GM19468 (cell line): ENCODE results near the gene CCDC142.
A peak's percentile ranks its signal among the peaks of the same experiment; 100 is the strongest.
"Not testable (repeated sequence)": the region's sequence is repeated elsewhere in the genome, so short reads cannot be mapped to it uniquely, and the experiment has no call there.

Experiments used
- ATAC-seq: cut with Tn5 transposase; IDR thresholded peaks from one replicate; pipeline ENCODE4 v1.9.1; 2021; ENCODE audit warnings: mild to moderate bottlenecking, moderate library complexity, moderate number of reproducible peaks; ENCODE audit not compliant: unreplicated experiment; ENCODE audit errors: extremely low read depth

CCDC142 gene

DNA sequence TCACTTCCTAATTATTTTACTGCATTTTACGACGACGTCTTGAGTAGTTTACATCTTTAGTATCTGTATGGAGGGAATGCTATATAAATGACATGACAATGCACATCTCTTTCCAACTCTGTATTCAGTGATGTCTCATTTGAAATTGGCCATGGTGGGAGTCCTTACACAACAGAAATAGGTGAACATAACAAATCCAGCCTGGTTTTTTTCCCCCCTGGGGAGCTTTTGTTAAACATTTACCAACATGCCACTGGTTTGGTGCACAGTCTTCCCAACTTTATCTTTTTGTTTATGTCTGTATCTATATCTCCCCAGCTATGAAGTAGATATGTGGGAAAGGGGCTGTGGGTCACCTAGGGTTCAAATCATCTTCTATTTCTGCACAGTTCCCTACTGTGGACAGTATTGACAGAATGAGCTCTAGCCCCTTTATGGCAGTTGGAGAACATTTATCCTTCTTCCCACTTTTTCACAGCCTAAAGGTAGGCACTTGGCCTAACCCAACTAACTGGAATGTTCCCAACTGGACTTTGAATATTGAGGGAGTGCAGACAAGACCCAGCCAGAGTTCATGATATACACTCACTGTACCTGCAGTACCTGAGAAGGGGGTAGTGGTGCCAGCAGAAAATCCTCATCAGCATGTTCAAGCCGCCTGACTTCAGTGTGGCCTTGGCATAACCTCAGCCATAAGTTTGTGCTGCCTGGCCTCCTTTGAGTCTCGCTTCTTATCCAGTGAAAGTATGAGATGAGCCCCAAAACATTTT is 35.4 kb downstream of the CCDC142 start:
- ATAC-seq: no peak

- no peak for ATAC-seq
Observed at GRCh38 chr2:74444498-74445318, 38.1 kb downstream of the CCDC142 start.

GRCh38 chr2:74442483-74443297 is 40.1 kb downstream of the CCDC142 start:
- not testable (repeated sequence) for ATAC-seq

- no peak for ATAC-seq
Observed at GRCh38 chr2:74441690-74442482, 40.9 kb downstream of the CCDC142 start, which contains the start of gene RTKN. Gene RTKN (minus strand): TSS chr2:74441937. CDS start chr2:74441816, 121 bp downstream.

DNA sequence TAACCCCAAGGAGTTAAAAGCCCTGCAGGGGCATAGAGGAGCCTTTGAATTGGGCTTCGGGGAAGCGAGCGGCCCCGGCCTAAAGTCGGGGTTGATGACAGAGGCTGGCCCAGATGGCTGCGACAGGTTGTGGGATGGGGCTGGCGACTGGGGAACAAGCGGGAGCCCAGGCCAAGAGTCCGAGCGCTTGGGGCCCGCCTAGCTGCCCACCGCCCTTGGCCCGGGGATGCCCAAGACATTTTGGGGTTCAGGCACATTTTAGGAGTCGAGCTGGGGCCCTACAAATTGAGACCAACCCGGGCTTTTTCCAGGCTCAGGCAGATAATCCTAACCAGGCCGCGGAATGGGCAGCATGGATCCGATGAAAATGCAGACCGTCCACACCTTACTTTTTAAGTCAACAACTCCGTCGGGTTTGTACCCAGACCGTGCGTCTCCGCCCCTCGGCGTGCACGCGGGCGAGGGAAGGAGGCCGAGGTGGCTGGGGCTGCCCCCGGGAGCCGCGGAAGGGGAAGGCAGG is 41.6 kb downstream of the CCDC142 start:
- no peak for ATAC-seq

GRCh38 chr2:74440378-74441169 is 42.2 kb downstream of the CCDC142 start:
- peak; percentile 76 for ATAC-seq

DNA sequence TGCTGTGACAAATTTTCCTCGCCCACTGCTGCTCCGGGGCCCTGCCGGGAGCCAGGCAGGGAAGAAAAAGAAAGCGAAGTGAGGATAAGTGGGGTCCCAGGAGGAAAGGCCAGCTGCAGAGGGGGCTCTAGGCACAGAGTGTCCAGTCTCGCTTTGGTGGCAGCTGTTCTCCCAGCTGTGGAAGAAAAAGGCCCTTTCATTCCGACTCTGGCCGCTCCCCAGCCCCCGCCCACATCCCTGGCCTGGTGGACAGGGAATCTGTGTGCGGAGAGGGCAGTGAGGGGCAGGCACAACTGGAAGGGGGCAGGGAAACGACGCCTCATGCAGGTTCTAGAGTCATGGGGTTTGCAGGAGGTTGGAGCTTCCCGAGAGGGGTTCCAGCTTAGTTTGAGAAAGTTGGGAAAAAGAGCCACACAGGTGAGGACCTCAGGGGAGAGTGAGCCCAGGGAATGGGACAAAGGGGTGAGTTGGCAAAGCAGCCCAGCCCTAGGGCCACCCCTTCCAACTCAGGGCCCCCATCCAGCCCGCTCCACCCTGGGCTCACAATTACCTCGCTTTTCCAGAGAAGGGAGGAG is 42.9 kb downstream of the CCDC142 start:
- ATAC-seq: no peak

DNA sequence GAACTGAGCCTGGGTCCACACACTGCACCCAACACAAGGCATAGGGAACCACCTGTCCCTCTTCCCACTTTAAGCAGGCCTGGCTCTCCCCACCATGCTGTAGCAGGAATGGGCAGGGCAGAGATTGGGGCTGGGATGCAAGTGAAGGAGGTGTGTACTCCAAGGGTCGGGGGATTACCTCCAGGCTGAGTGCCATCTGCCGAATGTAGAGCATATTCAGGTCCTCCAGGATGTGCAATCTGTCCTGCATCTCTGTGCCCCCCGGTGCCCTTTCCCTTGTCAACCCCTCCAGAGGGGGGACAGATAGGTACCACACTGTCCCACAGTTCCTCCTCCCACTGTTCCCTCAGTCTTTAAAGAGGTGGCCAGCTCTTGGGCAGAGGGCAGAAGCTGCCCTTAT is 43.4 kb downstream of the CCDC142 start:
- no peak for ATAC-seq

GRCh38 chr2:74438248-74438647 is 44.5 kb downstream of the CCDC142 start:
- no peak for ATAC-seq

DNA sequence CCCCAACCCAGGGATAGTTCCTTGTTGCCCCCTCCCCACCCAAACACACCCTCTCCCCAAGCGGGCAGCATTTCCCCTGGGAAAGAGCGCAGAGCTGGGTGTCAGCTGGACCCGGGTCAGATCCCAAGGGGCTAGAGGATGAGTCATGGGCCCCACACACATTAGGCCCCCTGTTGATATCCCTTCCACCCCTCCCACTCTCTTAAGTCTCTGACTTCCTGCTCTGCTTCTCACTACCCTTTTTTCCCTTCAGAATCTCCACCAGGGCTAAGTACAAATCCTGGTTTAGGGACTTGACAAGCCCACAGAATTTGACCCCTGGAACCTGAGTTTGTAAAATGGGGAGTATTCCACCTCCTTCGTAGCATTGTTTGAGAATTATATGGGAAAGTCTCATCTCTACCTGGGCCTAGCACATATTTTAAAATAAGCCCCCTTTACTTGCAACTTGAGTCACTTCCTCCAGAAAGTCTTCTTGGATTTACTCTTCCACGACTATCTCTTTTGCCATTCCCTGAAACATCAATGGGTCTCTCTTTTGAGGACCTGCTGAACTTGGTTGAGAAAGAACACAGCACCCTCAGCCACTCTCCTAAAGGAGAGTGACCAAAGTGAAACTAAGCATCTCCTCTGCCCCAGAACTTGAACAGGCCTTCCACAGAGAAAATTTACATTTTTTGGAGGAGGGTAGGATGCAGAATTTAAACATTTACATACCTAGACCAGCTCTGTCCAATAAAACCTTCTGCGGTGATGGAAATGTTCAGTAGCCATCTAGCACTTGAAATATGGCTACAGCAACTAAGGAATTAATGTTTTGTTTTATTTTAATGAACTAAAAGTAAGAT is 45.7 kb downstream of the CCDC142 start:
- ATAC-seq: no peak

GRCh38 chr2:74436111-74436805 is 46.5 kb downstream of the CCDC142 start:
- ATAC-seq: no peak

DNA sequence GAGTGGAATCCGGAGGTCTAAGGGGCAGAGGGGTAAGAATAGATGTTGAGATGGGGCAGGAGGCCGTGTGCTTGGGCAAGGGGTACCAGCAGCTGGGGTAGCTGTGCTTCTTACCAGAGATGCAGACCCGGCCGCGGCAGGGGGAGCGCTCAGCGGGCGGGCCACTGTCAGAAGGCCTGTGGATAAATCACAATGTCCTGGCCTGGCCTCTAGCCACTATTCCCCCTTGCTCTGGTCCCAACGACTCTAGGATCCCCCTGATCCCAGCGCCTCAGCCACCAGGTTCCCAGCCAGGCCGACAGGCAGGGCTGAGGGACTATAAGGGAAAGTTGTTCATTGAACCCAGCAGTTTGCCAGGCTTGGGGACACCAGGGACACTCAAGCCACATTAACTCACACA is 52.3 kb downstream of the CCDC142 start:
- ATAC-seq: no peak

DNA sequence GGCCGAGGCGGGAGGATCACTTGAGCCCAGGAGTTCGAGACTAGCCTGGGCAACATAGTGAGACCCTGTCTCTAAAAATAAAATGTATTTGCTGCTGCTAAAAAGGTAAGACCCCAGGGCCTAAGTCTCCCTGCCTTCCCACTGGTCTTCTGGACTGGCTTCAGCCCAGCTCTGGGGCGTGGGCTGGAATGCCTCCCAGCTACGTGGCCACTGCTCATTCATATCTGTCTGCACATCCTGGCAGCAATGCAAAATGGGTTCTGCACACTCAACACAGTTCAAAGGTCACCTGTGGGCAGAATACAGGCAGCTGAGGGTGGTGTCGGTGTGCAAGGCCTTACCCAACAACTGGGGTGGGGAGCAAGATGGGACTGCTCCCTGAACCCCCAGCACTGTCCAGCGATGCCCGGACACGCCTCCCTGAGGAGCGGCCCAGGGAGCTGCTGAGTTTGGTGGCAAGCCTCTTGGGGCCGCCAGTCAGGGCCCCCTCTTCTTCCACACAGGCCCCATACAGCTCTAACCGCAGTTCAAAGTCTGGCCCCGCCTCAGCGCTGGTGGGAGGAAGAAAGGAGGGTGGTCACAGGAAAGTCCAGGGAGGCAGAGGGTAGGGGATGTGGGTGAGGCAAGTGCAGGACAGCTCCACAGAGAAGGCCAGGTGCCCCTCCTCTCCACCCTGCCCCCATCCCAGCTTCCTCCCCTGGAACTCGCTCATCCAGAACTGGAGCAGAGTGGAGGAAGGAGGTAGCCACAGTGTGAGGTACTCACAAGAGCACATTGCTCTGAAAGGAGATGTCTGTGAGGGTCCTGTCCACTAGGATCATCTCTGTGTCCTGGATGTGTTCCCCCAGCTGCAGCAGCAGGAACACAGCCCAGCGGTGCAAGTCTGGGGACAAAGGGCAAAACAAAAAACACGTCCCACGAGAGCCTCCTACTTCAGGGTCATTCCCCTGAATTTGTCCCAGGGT is 53.0 kb downstream of the CCDC142 start:
- no peak for ATAC-seq

DNA sequence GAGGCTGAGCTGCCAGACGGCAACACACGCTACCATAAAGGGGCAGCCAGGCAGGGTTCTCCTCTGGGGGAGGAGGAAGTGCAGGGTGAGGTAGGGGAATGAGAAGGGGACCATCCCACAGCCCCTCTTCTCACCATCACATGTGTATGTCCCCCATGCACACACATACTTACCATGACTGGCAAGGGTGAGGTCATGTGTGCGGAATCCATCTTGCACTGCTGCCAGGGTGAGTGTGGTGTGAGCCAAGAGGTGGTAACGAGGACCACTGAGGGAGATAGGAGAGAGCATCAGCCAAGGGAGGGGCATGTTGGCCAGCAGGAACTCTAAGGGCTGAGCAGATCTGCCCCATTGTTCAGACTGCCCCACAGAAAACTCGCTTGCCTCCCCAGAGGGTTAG is 54.1 kb downstream of the CCDC142 start:
- no peak for ATAC-seq

GRCh38 chr2:74427551-74427950 is 55.2 kb downstream of the CCDC142 start:
- no peak for ATAC-seq
